ENCODE results near the gene BCKDHA. TPM values are rescaled to one million over a fixed set of nuclear protein-coding genes. Genes with fewer than 3 reads are reported as not detected.

BCKDHA gene
- total and polyA plus RNA-seq, 9 of the 15 experiments (the other 6 are each of a cell fraction or from before 2014, with no cell fraction given): 4.5 to 52.5 (median 14.1) TPM

DNA sequence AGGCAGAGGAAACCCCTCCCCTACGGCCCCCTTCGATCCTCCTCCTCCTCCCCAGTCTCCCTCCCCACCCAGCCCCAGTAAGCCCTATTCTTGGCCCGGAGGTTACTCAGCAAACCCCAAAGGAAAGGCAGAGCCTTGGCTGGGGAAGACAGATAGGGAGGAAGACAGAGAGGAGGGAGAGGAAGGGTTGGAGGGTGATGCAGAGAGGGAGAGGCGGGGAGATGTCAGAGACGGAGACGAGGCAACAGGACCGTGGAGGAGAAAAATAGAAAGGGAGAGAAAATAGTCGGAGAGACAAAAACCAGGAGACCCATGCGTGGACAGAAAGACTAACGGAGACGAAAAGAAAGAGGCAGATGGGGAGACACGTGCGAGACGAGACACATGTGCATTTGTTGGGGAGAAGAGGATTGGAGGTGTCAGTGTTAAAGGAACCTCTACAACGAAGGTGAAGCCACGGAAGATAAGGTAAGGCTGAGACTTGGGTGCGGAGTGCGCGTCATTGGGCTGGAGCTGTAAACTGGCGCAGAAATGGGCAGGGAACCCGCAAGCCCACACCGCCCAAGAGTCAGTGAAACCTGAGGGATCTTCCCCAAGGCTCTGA, 46.8 kb upstream of the BCKDHA start (continued):
- TF ChIP-seq, protein P1, sequence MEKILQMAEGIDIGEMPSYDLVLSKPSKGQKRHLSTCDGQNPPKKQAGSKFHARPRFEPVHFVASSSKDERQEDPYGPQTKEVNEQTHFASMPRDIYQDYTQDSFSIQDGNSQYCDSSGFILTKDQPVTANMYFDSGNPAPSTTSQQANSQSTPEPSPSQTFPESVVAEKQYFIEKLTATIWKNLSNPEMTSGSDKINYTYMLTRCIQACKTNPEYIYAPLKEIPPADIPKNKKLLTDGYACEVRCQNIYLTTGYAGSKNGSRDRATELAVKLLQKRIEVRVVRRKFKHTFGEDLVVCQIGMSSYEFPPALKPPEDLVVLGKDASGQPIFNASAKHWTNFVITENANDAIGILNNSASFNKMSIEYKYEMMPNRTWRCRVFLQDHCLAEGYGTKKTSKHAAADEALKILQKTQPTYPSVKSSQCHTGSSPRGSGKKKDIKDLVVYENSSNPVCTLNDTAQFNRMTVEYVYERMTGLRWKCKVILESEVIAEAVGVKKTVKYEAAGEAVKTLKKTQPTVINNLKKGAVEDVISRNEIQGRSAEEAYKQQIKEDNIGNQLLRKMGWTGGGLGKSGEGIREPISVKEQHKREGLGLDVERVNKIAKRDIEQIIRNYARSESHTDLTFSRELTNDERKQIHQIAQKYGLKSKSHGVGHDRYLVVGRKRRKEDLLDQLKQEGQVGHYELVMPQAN (IDR thresholded peaks at IDR 0.05; ENCODE audit: borderline replicate concordance): peak; percentile 94
- TF ChIP-seq ZNF224 (CRISPR knock-in tag; IDR thresholded peaks at IDR 0.05) (no peak), ZNF699 (CRISPR knock-in tag; IDR thresholded peaks at IDR 0.05; ENCODE audit: insufficient replicate concordance) (no peak), ZNF76 (CRISPR knock-in tag; IDR thresholded peaks at IDR 0.05; ENCODE audit: borderline replicate concordance) (no peak), CCAR2 (IDR thresholded peaks at IDR 0.05; ENCODE audit: low read depth, low read length) (no peak), NCOA2 (IDR thresholded peaks at IDR 0.05; ENCODE audit: partially characterized antibody in 2 of 2) (no peak), RNF2 (IDR thresholded peaks at IDR 0.05) (no peak), PURB (CRISPR knock-in tag; IDR thresholded peaks at IDR 0.05; ENCODE audit: low read depth) (no peak), YBX1 (IDR thresholded peaks at IDR 0.05) (peak; percentile 88; the same call in 1 of the 2 replicates), FOXJ3 (CRISPR knock-in tag; IDR thresholded peaks at IDR 0.05) (no peak), NFIX (CRISPR knock-in tag; IDR thresholded peaks at IDR 0.05; ENCODE audit: low read depth) (no peak), XRCC5 (IDR thresholded peaks at IDR 0.05; ENCODE audit: low read depth, low read length) (no peak), NFE2L1 (tag; IDR thresholded peaks at IDR 0.05; ENCODE audit: borderline replicate concordance, low read depth) (no peak)
- TF ChIP-seq, protein P2, sequence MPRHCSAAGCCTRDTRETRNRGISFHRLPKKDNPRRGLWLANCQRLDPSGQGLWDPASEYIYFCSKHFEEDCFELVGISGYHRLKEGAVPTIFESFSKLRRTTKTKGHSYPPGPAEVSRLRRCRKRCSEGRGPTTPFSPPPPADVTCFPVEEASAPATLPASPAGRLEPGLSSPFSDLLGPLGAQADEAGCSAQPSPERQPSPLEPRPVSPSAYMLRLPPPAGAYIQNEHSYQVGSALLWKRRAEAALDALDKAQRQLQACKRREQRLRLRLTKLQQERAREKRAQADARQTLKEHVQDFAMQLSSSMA (CRISPR knock-in tag; IDR thresholded peaks at IDR 0.05): no peak
- TF ChIP-seq, protein P3, sequence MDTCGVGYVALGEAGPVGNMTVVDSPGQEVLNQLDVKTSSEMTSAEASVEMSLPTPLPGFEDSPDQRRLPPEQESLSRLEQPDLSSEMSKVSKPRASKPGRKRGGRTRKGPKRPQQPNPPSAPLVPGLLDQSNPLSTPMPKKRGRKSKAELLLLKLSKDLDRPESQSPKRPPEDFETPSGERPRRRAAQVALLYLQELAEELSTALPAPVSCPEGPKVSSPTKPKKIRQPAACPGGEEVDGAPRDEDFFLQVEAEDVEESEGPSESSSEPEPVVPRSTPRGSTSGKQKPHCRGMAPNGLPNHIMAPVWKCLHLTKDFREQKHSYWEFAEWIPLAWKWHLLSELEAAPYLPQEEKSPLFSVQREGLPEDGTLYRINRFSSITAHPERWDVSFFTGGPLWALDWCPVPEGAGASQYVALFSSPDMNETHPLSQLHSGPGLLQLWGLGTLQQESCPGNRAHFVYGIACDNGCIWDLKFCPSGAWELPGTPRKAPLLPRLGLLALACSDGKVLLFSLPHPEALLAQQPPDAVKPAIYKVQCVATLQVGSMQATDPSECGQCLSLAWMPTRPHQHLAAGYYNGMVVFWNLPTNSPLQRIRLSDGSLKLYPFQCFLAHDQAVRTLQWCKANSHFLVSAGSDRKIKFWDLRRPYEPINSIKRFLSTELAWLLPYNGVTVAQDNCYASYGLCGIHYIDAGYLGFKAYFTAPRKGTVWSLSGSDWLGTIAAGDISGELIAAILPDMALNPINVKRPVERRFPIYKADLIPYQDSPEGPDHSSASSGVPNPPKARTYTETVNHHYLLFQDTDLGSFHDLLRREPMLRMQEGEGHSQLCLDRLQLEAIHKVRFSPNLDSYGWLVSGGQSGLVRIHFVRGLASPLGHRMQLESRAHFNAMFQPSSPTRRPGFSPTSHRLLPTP (IDR thresholded peaks at IDR 0.05; ENCODE audit: borderline replicate concordance, extremely low read depth, insufficient read length): no peak
- TF ChIP-seq, protein P4, sequence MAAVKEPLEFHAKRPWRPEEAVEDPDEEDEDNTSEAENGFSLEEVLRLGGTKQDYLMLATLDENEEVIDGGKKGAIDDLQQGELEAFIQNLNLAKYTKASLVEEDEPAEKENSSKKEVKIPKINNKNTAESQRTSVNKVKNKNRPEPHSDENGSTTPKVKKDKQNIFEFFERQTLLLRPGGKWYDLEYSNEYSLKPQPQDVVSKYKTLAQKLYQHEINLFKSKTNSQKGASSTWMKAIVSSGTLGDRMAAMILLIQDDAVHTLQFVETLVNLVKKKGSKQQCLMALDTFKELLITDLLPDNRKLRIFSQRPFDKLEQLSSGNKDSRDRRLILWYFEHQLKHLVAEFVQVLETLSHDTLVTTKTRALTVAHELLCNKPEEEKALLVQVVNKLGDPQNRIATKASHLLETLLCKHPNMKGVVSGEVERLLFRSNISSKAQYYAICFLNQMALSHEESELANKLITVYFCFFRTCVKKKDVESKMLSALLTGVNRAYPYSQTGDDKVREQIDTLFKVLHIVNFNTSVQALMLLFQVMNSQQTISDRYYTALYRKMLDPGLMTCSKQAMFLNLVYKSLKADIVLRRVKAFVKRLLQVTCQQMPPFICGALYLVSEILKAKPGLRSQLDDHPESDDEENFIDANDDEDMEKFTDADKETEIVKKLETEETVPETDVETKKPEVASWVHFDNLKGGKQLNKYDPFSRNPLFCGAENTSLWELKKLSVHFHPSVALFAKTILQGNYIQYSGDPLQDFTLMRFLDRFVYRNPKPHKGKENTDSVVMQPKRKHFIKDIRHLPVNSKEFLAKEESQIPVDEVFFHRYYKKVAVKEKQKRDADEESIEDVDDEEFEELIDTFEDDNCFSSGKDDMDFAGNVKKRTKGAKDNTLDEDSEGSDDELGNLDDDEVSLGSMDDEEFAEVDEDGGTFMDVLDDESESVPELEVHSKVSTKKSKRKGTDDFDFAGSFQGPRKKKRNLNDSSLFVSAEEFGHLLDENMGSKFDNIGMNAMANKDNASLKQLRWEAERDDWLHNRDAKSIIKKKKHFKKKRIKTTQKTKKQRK (IDR thresholded peaks at IDR 0.05; ENCODE audit: borderline replicate concordance, low read depth, low read length): no peak
- TF ChIP-seq, protein P5, sequence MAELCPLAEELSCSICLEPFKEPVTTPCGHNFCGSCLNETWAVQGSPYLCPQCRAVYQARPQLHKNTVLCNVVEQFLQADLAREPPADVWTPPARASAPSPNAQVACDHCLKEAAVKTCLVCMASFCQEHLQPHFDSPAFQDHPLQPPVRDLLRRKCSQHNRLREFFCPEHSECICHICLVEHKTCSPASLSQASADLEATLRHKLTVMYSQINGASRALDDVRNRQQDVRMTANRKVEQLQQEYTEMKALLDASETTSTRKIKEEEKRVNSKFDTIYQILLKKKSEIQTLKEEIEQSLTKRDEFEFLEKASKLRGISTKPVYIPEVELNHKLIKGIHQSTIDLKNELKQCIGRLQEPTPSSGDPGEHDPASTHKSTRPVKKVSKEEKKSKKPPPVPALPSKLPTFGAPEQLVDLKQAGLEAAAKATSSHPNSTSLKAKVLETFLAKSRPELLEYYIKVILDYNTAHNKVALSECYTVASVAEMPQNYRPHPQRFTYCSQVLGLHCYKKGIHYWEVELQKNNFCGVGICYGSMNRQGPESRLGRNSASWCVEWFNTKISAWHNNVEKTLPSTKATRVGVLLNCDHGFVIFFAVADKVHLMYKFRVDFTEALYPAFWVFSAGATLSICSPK (IDR thresholded peaks at IDR 0.05; ENCODE audit: borderline replicate concordance): peak; percentile 97; the same call in 1 of the 2 replicates

Data from K562 (cell line).